NB4 (cell line): ENCODE data around the gene CDH2.

Experiments
- CTCF ChIP-seq: IDR thresholded peaks from one replicate; pipeline ENCODE4 v1.5.1; 2012; ENCODE audit warnings: low read depth, low read length
- MYC ChIP-seq: IDR thresholded peaks from 2 replicates; pipeline ENCODE4 v1.6.1; 2011; ENCODE audit warnings: low read depth, low read length
- POLR2A ChIP-seq: IDR thresholded peaks from 2 replicates; pipeline ENCODE4 v1.6.1; 2011; ENCODE audit warnings: mild to moderate bottlenecking; ENCODE audit not compliant: insufficient read length; ENCODE audit errors: extremely low read depth
- TF ChIP-seq, protein P1 (sequence below): IDR thresholded peaks from 2 replicates; pipeline ENCODE4 v1.6.1; 2011; ENCODE audit warnings: low read depth, low read length

GRCh38 chr18:28059861-28060260, 117.1 kb downstream of the CDH2 start:
- TF ChIP-seq CTCF (no peak), POLR2A (no peak), MYC (no peak)
- TF ChIP-seq, protein P1, sequence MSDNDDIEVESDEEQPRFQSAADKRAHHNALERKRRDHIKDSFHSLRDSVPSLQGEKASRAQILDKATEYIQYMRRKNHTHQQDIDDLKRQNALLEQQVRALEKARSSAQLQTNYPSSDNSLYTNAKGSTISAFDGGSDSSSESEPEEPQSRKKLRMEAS = no peak
